HCT116 (cell line): ENCODE results near the gene RGS19. TPM values are rescaled to one million over a fixed set of nuclear protein-coding genes. Genes with fewer than 3 reads are reported as not detected.

Experiments used
- ATAC-seq: fragments of 200-7000 bp; cut with Tn5 transposase; 2 replicates; pipeline ENCODE4 v1.9.1; 2020; ENCODE audit warnings: mild to moderate bottlenecking, moderate library complexity
- BruUV-seq: library from RNA; stranded (reverse); fragments of 400-500 nt; replicated peaks from 2 replicates; lab custom pipeline; 2021; lab: Mats Ljungman, UMichigan
- CTCF ChIA-PET: fragments of 300-600 bp; sonication (Branson Sonifier 250); formaldehyde crosslinking; loops from one replicate; lab custom pipeline; 2021; ENCODE audit warnings: antibody characterized with exemption; lab: Charles Lee
- POLR2A ChIA-PET: fragments of 300-600, 350-600 bp; sonication (Branson Sonifier 250); formaldehyde crosslinking; loops from one replicate; lab custom pipeline; 2021; ENCODE audit warnings: antibody characterized with exemption; lab: Charles Lee
- RAD21 ChIA-PET, 2 experiments: fragments of 300-600 bp; sonication (Branson Sonifier 250); formaldehyde crosslinking; loops; one replicate each; lab custom pipeline; 2023; ENCODE audit warnings: low total read pairs in 2 of 2; ENCODE audit not compliant: uncharacterized antibody in 2 of 2, unreplicated experiment in 2 of 2, low non-redundant PET in 1 of 2; lab: Charles Lee
- DNase-seq: peaks from one replicate; pipeline ENCODE4 v3.0.0-alpha.2; 2010; ENCODE audit warnings: low read depth, low spot score
- H2AFZ ChIP-seq: fragments of 200-600 bp; shearing (Covaris generic), sonication (generic); 2 replicates; pipeline ENCODE4 v1.6.1; 2017; ENCODE audit warnings: low read depth, mixed run types, mixed read lengths, antibody characterized with exemption, low read length; ENCODE audit not compliant: poor library complexity, severe bottlenecking
- H3K27ac ChIP-seq: 2 replicates; pipeline ENCODE4 v1.5.1; 2012; ENCODE audit warnings: low read depth, low read length
- H3K27me3 ChIP-seq: fragments of 200-600 bp; sonication (generic); 2 replicates; pipeline ENCODE4 v1.6.1; 2016; ENCODE audit warnings: mixed run types, low read length, mixed read lengths; ENCODE audit not compliant: insufficient read depth
- H3K36me3 ChIP-seq, 2 experiments: fragments of 200-500 bp in 1 of 2; fragments of 200-600 bp in 1 of 2; sonication (Bioruptor generic) in 1 of 2; sonication (generic) in 1 of 2; 2 replicates each; pipeline versions ENCODE4 v1.5.1 to v1.6.1; 2014 to 2016; ENCODE audit warnings: low read length in 2 of 2, inconsistent platforms in 1 of 2, mixed read lengths in 1 of 2, mixed run types in 1 of 2; ENCODE audit not compliant: insufficient read depth in 2 of 2, control insufficient read depth in 1 of 2
- H3K4me1 ChIP-seq, 2 experiments: fragments of 200-600 bp in 1 of 2; sonication (generic) in 1 of 2; 2 replicates each; pipeline versions ENCODE4 v1.5.1 to v1.6.1; 2012 to 2017; ENCODE audit warnings: low read length in 2 of 2, inconsistent platforms in 1 of 2, mild to moderate bottlenecking in 1 of 2, mixed read lengths in 1 of 2, mixed run types in 1 of 2, moderate library complexity in 1 of 2; ENCODE audit not compliant: insufficient read depth in 2 of 2, control insufficient read depth in 1 of 2
- H3K4me2 ChIP-seq: fragments of 200-600 bp; sonication (generic); 2 replicates; pipeline ENCODE4 v1.6.1; 2017; ENCODE audit warnings: mixed run types, low read length, mixed read lengths
- H3K4me3 ChIP-seq, 2 experiments: fragments of 200-600 bp in 1 of 2; sonication (generic) in 1 of 2; replicated peaks in 1 of 2; 2 replicates each; pipeline ENCODE4 v1.5.1; 2011 to 2016; ENCODE audit warnings: low read length in 2 of 2, control low read depth in 1 of 2, low read depth in 1 of 2, mild to moderate bottlenecking in 1 of 2, mixed read lengths in 1 of 2, mixed run types in 1 of 2
- H3K79me2 ChIP-seq: fragments of 200-600 bp; sonication (generic); 2 replicates; pipeline ENCODE4 v1.6.1; 2017; ENCODE audit warnings: mild to moderate bottlenecking, mixed run types, low read length, moderate library complexity, mixed read lengths; ENCODE audit not compliant: insufficient read depth
- H3K9ac ChIP-seq: fragments of 200-600 bp; sonication (generic); 2 replicates; pipeline ENCODE4 v1.6.1; 2016; ENCODE audit warnings: low read length, mixed read lengths
- H3K9me2 ChIP-seq: fragments of 200-600 bp; sonication (generic), shearing (Covaris generic); 2 replicates; pipeline ENCODE4 v1.6.1; 2017; ENCODE audit warnings: mixed run types, mild to moderate bottlenecking, moderate library complexity; ENCODE audit not compliant: insufficient read depth
- H3K9me3 ChIP-seq, 2 experiments: fragments of 200-500 bp in 1 of 2; fragments of 200-600 bp in 1 of 2; sonication (Bioruptor generic) in 1 of 2; sonication (generic) in 1 of 2; 2 replicates each; pipeline ENCODE4 v1.6.1; 2014 to 2017; ENCODE audit warnings: low read length in 2 of 2, mixed read lengths in 2 of 2, inconsistent platforms in 1 of 2, low read depth in 1 of 2, mild to moderate bottlenecking in 1 of 2, mixed run types in 1 of 2, moderate library complexity in 1 of 2; ENCODE audit not compliant: control insufficient read depth in 1 of 2, insufficient read depth in 1 of 2
- H4K20me1 ChIP-seq: fragments of 200-600 bp; sonication (generic), shearing (Covaris generic); 2 replicates; pipeline ENCODE4 v1.6.1; 2017; ENCODE audit warnings: mixed run types, mild to moderate bottlenecking, moderate library complexity; ENCODE audit not compliant: insufficient read depth
- CBX3 ChIP-seq: IDR thresholded peaks from 2 replicates; pipeline ENCODE4 v1.6.1; 2012; ENCODE audit warnings: low read depth
- CEBPB ChIP-seq: IDR thresholded peaks from 2 replicates; pipeline ENCODE4 v1.6.1; 2012; ENCODE audit warnings: low read depth
- ELF1 ChIP-seq: IDR thresholded peaks from 2 replicates; pipeline ENCODE4 v1.6.1; 2012; ENCODE audit warnings: low read depth, borderline replicate concordance
- EZH2 ChIP-seq: fragments of 200-600 bp; sonication (generic); IDR thresholded peaks from 2 replicates; pipeline ENCODE4 v1.6.1; 2017; ENCODE audit warnings: antibody characterized with exemption, mixed run types
- POLR2AphosphoS5 ChIP-seq: IDR thresholded peaks from 2 replicates; pipeline ENCODE4 v1.6.1; 2011; ENCODE audit warnings: mild to moderate bottlenecking, low read depth, low read length, moderate library complexity
- SP1 ChIP-seq: IDR thresholded peaks from 2 replicates; pipeline ENCODE4 v1.6.1; 2012; ENCODE audit warnings: low read depth
- SRF ChIP-seq: IDR thresholded peaks from 2 replicates; pipeline ENCODE4 v1.6.1; 2012; ENCODE audit warnings: low read depth
- YY1 ChIP-seq: IDR thresholded peaks from 2 replicates; pipeline ENCODE4 v1.6.1; 2011; ENCODE audit warnings: low read length, low read depth, moderate library complexity, mild to moderate bottlenecking; ENCODE audit not compliant: insufficient replicate concordance; ENCODE audit errors: extremely low read depth
- intact Hi-C: fragments of 100-400 bp; cut with micrococcal nuclease; formaldehyde crosslinking; loops from 2 replicates; pipeline ENCODE4 v1.10.0; 2022
- total RNA-seq: library from RNA; stranded (reverse); gene quantifications from one replicate; pipeline ENCODE4 v1.2.1, GENCODE V29; 2021; ENCODE audit not compliant: unreplicated experiment
- TF ChIP-seq, protein P1 (sequence below): IDR thresholded peaks from 2 replicates; pipeline ENCODE4 v1.6.1; 2011; ENCODE audit warnings: mild to moderate bottlenecking, low read length, moderate library complexity; ENCODE audit not compliant: insufficient replicate concordance; ENCODE audit errors: extremely low read depth
- TF ChIP-seq, protein P2 (sequence below), 3 experiments: fragments of 200-600 bp in 1 of 3; sonication (generic) in 1 of 3; IDR thresholded peaks in 2 of 3; conservative IDR thresholded peaks in 1 of 3; 2 replicates each; pipeline ENCODE4 v1.5.1; 2012 to 2017; ENCODE audit warnings: low read depth in 2 of 3, low read length in 2 of 3, antibody characterized with exemption in 1 of 3, borderline replicate concordance in 1 of 3, control low read depth in 1 of 3, mild to moderate bottlenecking in 1 of 3, mixed read lengths in 1 of 3, mixed run types in 1 of 3, moderate library complexity in 1 of 3; ENCODE audit not compliant: insufficient read depth in 1 of 3
- TF ChIP-seq, protein P3 (sequence below): IDR thresholded peaks from 2 replicates; pipeline ENCODE4 v1.6.1; 2012

Gene RGS19
- total RNA-seq, 1 experiment from 2014 or later = 21.4 TPM

DNA sequence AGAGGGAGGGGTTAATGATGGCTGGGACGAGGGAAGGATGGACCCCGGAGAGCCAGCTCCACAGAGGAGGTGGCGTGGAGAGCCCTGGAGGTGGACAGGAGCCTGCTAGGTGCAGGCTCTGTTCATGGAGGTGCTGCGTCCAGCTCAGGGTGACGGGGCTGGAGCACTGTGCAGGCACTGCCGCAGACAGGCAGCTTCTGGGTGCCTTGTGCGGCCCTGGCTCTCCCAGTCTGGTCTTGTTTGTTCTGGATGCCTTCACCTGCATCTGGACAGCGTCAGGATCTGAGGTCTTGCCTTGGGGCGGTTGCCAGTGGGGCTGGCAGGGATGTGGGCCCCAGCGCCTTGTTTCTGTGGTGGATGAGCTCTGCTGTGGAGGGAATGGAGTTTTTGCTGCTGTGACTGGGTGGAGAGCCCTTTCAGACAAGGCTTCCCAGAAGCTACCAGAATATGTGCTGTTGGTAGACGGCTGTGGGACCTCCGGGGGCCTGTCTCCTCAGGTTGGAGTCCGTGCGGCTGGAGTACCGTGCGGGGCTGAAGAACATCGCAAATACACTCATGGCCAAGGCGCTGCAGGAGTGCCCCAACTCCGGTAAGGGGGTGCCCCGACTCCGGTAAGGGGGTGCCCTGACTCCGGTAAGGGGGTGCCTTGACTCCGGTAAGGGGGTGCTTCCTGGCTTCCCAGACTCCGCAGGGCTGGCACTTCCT is 51.2 kb downstream of the RGS19 start:
- ATAC-seq (peak; percentile 29; the same call in 1 of the 2 replicates), DNase-seq (no peak)
- Histone ChIP-seq H3K27ac (no peak overlapping the region), H4K20me1 (no peaks in the 10 kb centered on the region), H3K9me2 (no peaks in the 10 kb centered on the region), H3K4me1 (no peaks in the 10 kb centered on the region), H3K36me3 (peaks cover 23 to 30% of the 10 kb centered on the region in 2 experiments; a peak in 3 of 4 replicates), H3K27me3 (no peaks in the 10 kb centered on the region), H3K4me2 (no peak overlapping the region), H3K9me3 (no peaks in the 10 kb centered on the region)
- CTCF ChIA-PET = no interaction called here
- BruUV-seq = no TSS peak
- TF ChIP-seq POLR2AphosphoS5 = no peak
- TF ChIP-seq SP1 = no peak
- TF ChIP-seq YY1 = no peak
- TF ChIP-seq, protein P1, sequence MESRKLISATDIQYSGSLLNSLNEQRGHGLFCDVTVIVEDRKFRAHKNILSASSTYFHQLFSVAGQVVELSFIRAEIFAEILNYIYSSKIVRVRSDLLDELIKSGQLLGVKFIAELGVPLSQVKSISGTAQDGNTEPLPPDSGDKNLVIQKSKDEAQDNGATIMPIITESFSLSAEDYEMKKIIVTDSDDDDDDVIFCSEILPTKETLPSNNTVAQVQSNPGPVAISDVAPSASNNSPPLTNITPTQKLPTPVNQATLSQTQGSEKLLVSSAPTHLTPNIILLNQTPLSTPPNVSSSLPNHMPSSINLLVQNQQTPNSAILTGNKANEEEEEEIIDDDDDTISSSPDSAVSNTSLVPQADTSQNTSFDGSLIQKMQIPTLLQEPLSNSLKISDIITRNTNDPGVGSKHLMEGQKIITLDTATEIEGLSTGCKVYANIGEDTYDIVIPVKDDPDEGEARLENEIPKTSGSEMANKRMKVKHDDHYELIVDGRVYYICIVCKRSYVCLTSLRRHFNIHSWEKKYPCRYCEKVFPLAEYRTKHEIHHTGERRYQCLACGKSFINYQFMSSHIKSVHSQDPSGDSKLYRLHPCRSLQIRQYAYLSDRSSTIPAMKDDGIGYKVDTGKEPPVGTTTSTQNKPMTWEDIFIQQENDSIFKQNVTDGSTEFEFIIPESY = no peak
- TF ChIP-seq, all 23 proteins: peak for 0
- Histone ChIP-seq H3K9ac (no peak overlapping the region), H3K79me2 (no peaks in the 10 kb centered on the region), H3K4me3 (no peak overlapping the region), H2AFZ (no peak overlapping the region)
- intact Hi-C loops = no loop called here
- RAD21 ChIA-PET = no interaction called here
- POLR2A ChIA-PET = no interaction called here

DNA sequence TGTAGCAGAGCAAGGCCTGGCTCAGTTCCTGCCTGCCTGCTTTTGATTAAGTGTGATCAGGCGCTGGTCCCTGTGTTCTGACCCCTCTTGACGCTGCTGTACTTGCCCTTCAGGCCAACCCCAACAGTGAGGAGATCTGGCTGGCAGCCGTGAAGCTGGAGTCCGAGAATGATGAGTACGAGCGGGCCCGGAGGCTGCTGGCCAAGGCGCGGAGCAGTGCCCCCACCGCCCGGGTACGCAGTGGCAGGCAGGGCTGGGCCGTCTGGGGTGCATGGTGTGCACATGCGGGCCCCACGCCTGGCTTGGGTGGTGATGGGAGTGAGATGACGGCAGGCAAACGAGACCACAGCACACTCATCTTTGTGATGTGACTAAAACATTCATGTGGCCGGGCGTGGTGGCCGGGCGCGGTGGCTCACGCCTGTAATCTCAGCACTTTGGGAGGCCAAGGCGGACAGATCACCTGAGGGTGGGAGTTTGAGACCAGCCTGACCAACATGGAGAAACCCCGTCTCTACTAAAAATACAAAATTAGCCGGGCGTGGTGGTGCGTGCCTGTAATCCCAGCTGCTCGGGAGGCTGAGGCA is 53.4 kb downstream of the RGS19 start:
- H3K27ac ChIP-seq = no peak overlapping the region
- TF ChIP-seq ELF1 (no peak), EZH2 (no peak), SRF (no peak), CEBPB (no peak), CBX3 (no peak)
- TF ChIP-seq, protein P2, sequence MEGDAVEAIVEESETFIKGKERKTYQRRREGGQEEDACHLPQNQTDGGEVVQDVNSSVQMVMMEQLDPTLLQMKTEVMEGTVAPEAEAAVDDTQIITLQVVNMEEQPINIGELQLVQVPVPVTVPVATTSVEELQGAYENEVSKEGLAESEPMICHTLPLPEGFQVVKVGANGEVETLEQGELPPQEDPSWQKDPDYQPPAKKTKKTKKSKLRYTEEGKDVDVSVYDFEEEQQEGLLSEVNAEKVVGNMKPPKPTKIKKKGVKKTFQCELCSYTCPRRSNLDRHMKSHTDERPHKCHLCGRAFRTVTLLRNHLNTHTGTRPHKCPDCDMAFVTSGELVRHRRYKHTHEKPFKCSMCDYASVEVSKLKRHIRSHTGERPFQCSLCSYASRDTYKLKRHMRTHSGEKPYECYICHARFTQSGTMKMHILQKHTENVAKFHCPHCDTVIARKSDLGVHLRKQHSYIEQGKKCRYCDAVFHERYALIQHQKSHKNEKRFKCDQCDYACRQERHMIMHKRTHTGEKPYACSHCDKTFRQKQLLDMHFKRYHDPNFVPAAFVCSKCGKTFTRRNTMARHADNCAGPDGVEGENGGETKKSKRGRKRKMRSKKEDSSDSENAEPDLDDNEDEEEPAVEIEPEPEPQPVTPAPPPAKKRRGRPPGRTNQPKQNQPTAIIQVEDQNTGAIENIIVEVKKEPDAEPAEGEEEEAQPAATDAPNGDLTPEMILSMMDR (IDR thresholded peaks at IDR 0.05 in 2 of 3, conservative IDR thresholded peaks at IDR 0.05 in 1 of 3; ENCODE audit: borderline replicate concordance in 1 of 3, insufficient read depth in 1 of 3, low read depth in 2 of 3, low read length in 2 of 3) = no peak
- TF ChIP-seq, protein P1 = no peak
- TF ChIP-seq, protein P3, sequence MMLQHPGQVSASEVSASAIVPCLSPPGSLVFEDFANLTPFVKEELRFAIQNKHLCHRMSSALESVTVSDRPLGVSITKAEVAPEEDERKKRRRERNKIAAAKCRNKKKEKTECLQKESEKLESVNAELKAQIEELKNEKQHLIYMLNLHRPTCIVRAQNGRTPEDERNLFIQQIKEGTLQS = no peak
- BruUV-seq = no TSS peak
- RAD21 ChIA-PET = no interaction called here
- no peaks in the 10 kb centered on the region for H3K9me2 ChIP-seq
- H3K36me3 ChIP-seq = peaks cover 33 to 35% of the 10 kb centered on the region in 2 experiments
- H3K4me2 ChIP-seq = no peak overlapping the region
- intact Hi-C loops = no loop called here
- no peak for ATAC-seq
- H3K4me3 ChIP-seq = no peak overlapping the region
- no peaks in the 10 kb centered on the region for H3K79me2 ChIP-seq
- H3K4me1 ChIP-seq = no peaks in the 10 kb centered on the region
- H3K9me3 ChIP-seq = no peaks in the 10 kb centered on the region
- H3K9ac ChIP-seq = no peak overlapping the region
- DNase-seq = no peak
- POLR2A ChIA-PET = no interaction called here
- CTCF ChIA-PET = no interaction called here
- no peaks in the 10 kb centered on the region for H4K20me1 ChIP-seq
- H2AFZ ChIP-seq = no peak overlapping the region
- no peaks in the 10 kb centered on the region for H3K27me3 ChIP-seq
